Neutrophil (primary cell): ENCODE measurements around the gene YOD1.

ENCODE experiments used
- H3K27ac ChIP-seq: fragments of 200-600 bp; sonication (generic); 2 replicates; pipeline ENCODE4 v1.5.1; 2016; ENCODE audit warnings: mild to moderate bottlenecking, moderate library complexity
- H3K27me3 ChIP-seq: fragments of 200-600 bp; sonication (generic); 2 replicates; pipeline ENCODE4 v1.6.0; 2016; ENCODE audit warnings: mild to moderate bottlenecking
- H3K36me3 ChIP-seq: fragments of 200-600 bp; sonication (generic); 2 replicates; pipeline ENCODE4 v1.5.1; 2017
- H3K4me1 ChIP-seq, 2 experiments: fragments of 200-600 bp in 1 of 2; sonication (generic) in 1 of 2; 1 replicate in 1 of 2; 2 replicates in 1 of 2; pipeline versions ENCODE4 v1.5.1 to v1.6.1; 2013 to 2016; ENCODE audit warnings: low read depth in 1 of 2, low read length in 1 of 2, mild to moderate bottlenecking in 1 of 2, moderate library complexity in 1 of 2; ENCODE audit not compliant: control insufficient read depth in 1 of 2, insufficient read depth in 1 of 2
- H3K4me3 ChIP-seq, 2 experiments: fragments of 200-600 bp in 1 of 2; sonication (generic) in 1 of 2; 1 replicate in 1 of 2; 2 replicates in 1 of 2; pipeline ENCODE4 v1.5.1; 2013 to 2016; ENCODE audit warnings: low read depth in 1 of 2, low read length in 1 of 2, mild to moderate bottlenecking in 1 of 2, moderate library complexity in 1 of 2
- H3K9me3 ChIP-seq: fragments of 200-600 bp; sonication (generic); 2 replicates; pipeline ENCODE4 v1.5.1; 2016
- CTCF ChIP-seq: fragments of 200-600 bp; sonication (generic); IDR thresholded peaks from 2 replicates; pipeline ENCODE4 v1.5.1; 2016; ENCODE audit warnings: antibody characterized with exemption

The YOD1 gene

DNA sequence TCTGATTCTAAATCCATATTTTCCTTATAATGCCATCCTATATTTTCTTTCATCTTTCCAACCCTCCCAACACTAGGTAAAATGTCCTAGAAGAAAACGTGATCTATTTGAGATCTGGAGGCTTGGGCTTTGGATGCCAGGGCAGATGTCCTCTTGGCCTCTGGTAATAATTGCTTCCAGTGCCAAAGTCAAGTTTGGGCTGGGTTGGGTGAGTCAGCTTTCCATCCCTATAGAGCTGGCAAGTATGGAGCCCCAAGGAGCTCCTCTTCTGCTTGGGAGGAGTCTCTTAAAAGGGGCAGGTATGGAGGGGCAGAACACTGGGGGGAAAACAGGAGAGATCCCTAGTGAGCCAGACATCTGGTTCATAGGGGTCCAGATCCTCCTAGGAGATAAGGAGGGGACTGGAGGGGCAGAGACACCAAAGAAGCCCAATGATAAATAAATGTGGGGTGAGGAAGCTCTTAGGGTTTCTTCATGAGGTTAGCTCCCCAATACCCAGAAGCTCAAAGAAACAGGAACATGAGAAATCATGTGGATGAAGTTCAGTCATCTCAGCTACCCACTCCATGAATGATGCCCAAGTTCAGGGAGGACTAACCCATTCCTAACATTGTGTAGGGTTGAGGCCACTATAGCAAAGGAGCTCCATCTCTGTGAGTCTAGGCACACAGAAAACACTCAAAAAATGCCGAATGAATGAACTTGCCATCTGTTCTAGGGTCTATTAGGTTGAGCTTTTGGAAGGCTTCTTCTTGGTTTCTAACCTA is 21.9 kb downstream of the YOD1 start:
- TF ChIP-seq CTCF: no peak
- Histone ChIP-seq H3K9me3 (no peaks in the 10 kb centered on the region), H3K4me3 (no peak overlapping the region), H3K36me3 (no peaks in the 10 kb centered on the region), H3K27ac (no peak overlapping the region), H3K27me3 (peaks cover 34% of the 10 kb centered on the region), H3K4me1 (no peaks in the 10 kb centered on the region)

GRCh38 chr1:207027921-207028320 is 23.1 kb downstream of the YOD1 start:
- Histone ChIP-seq H3K27ac (no peak overlapping the region), H3K9me3 (no peaks in the 10 kb centered on the region), H3K4me3 (no peak overlapping the region), H3K36me3 (no peaks in the 10 kb centered on the region), H3K27me3 (peaks cover 23% of the 10 kb centered on the region), H3K4me1 (no peaks in the 10 kb centered on the region)
- TF ChIP-seq CTCF: no peak

- no peak for TF ChIP-seq CTCF
- Histone ChIP-seq H3K36me3 (no peaks in the 10 kb centered on the region), H3K27me3 (peaks cover 16% of the 10 kb centered on the region), H3K4me3 (no peak overlapping the region), H3K27ac (no peak overlapping the region), H3K9me3 (no peaks in the 10 kb centered on the region), H3K4me1 (no peaks in the 10 kb centered on the region)
These were observed 23.7 kb downstream of the YOD1 start for GRCh38 chr1:207027206-207027777.

DNA sequence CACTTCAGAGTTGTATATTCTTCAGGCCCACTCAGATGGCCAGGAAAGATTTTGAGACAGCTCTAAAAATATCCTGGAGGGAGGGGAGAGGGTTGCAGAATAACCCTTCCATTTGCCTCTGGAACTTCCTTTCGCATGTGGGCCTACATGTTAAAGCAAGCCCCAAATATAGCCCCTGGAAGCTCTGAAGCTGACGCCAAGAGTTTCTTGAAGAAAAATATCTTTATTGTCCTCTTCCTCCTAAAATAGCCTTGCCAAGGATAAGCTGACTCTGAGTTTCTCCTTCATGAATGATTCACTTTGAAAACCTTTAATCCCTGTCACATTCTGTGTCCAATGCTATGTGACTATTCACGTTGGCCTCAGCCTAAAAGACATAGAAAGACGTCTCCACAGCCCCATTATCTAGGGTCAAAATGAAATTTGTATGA is 24.9 kb downstream of the YOD1 start:
- TF ChIP-seq CTCF: no peak
- Histone ChIP-seq H3K4me3 (no peak overlapping the region), H3K4me1 (no peaks in the 10 kb centered on the region), H3K27ac (no peak overlapping the region), H3K9me3 (no peaks in the 10 kb centered on the region), H3K36me3 (no peaks in the 10 kb centered on the region), H3K27me3 (peaks cover 14% of the 10 kb centered on the region)

GRCh38 chr1:207025146-207025880 is 25.7 kb downstream of the YOD1 start:
- H3K27me3 ChIP-seq: peaks cover 10% of the 10 kb centered on the region
- no peaks in the 10 kb centered on the region for H3K4me1 ChIP-seq
- no peak for TF ChIP-seq CTCF
- H3K27ac ChIP-seq: no peak overlapping the region
- H3K9me3 ChIP-seq: no peaks in the 10 kb centered on the region
- no peak overlapping the region for H3K4me3 ChIP-seq
- H3K36me3 ChIP-seq: no peaks in the 10 kb centered on the region
